ENCODE results near the gene C5orf58. TPM values are rescaled to one million over a fixed set of nuclear protein-coding genes. Genes with fewer than 3 reads are reported as not detected.
"Not testable (repeated sequence)": the region's sequence is repeated elsewhere in the genome, so short reads cannot be mapped to it uniquely, and the experiment has no call there.

C5orf58 gene
- total and polyA plus RNA-seq, 7 donors = not detected

GRCh38 chr5:170233358-170233892, 640 bp downstream of the C5orf58 start:
- no peaks in the 10 kb centered on the region for H3K36me3 ChIP-seq
- H3K27ac ChIP-seq = no peak overlapping the region
- intact Hi-C loops (cut with DNase I) = no loop called here
- H3K9me3 ChIP-seq = no peaks in the 10 kb centered on the region
- no peak for DNase-seq
- 90 to 94% methylated on average over 18 of the region's 18 CpGs for WGBS, 2 donors
- peaks cover 0 to 12% (median 3%) of the 10 kb centered on the region in 4 donors for H3K4me1 ChIP-seq
- TF ChIP-seq CTCF (IDR thresholded peaks at IDR 0.05) = no peak
- TF ChIP-seq POLR2A (IDR thresholded peaks at IDR 0.05) = no peak
- TF ChIP-seq EP300 (IDR thresholded peaks at IDR 0.05) = no peak
- no peak for TF ChIP-seq POLR2AphosphoS5 (IDR thresholded peaks at IDR 0.05)
- no peak overlapping the region for H3K4me3 ChIP-seq
- no peaks in the 10 kb centered on the region for H3K27me3 ChIP-seq

GRCh38 chr5:170235876-170236864, 3.4 kb downstream of the C5orf58 start:
- 48 to 80% methylated on average over 3 of the region's 3 CpGs for WGBS, 2 donors
- H3K9me3 ChIP-seq = no peaks in the 10 kb centered on the region
- H3K27me3 ChIP-seq = no peaks in the 10 kb centered on the region
- H3K27ac ChIP-seq = no peak overlapping the region
- intact Hi-C loops (cut with DNase I) = no loop called here
- no peak overlapping the region for H3K4me3 ChIP-seq
- H3K36me3 ChIP-seq = no peaks in the 10 kb centered on the region
- TF ChIP-seq CTCF (IDR thresholded peaks at IDR 0.05) (no peak), EP300 (IDR thresholded peaks at IDR 0.05) (no peak), POLR2A (IDR thresholded peaks at IDR 0.05) (no peak), POLR2AphosphoS5 (IDR thresholded peaks at IDR 0.05) (no peak)
- H3K4me1 ChIP-seq = no peaks in the 10 kb centered on the region
- no peak for DNase-seq

- Histone ChIP-seq H3K4me1 (no peaks in the 10 kb centered on the region), H3K36me3 (no peaks in the 10 kb centered on the region), H3K9me3 (no peaks in the 10 kb centered on the region), H3K27ac (peak overlapping the region in 1 of 4 donors; percentile 72), H3K4me3 (no peak overlapping the region), H3K27me3 (no peaks in the 10 kb centered on the region)
- 14 to 58% methylated on average over 1 of the region's 1 CpG for WGBS, 2 donors
- intact Hi-C loops (cut with DNase I) = no loop called here
- TF ChIP-seq POLR2A (IDR thresholded peaks at IDR 0.05) (no peak), POLR2AphosphoS5 (IDR thresholded peaks at IDR 0.05) (no peak), EP300 (IDR thresholded peaks at IDR 0.05) (no peak), CTCF (IDR thresholded peaks at IDR 0.05) (no peak)
- no peak for DNase-seq
Observed at GRCh38 chr5:170238456-170239196, 5.8 kb downstream of the C5orf58 start.

- DNase-seq; H3K36me3 ChIP-seq; H3K4me1 ChIP-seq; H3K27ac ChIP-seq; H3K27me3 ChIP-seq; H3K9me3 ChIP-seq; intact Hi-C loops (cut with DNase I); H3K4me3 ChIP-seq: not testable (repeated sequence)
- 89 to 95% methylated on average over 19 to 21 of the region's 23 CpGs for WGBS, 2 donors
Observed at GRCh38 chr5:170245436-170245835, 12.7 kb downstream of the C5orf58 start.
